ENCODE data around the gene CCDC157. TPM values are rescaled to one million over a fixed set of nuclear protein-coding genes. Genes with fewer than 3 reads are reported as not detected.

Gene CCDC157
- total and polyA plus RNA-seq, 9 of the 15 experiments (the other 6 are each of a cell fraction or from before 2014, with no cell fraction given), result 0.04 to 1.3 (median 0.68) TPM

GRCh38 chr22:30414525-30415047 lies 57.8 kb downstream of the CCDC157 start (continued):
- TF ChIP-seq CEBPZ (IDR thresholded peaks at IDR 0.05; ENCODE audit: borderline replicate concordance, low read depth, low read length) (no peak), MEF2A (IDR thresholded peaks at IDR 0.05; ENCODE audit: control insufficient read depth, low read depth, low read length) (no peak), MAZ (CRISPR knock-in tag; conservative IDR thresholded peaks at IDR 0.05 in 1 of 2, IDR thresholded peaks at IDR 0.05 in 1 of 2) (no peak)

- CTCF ChIA-PET (ENCODE audit: low intra/inter-chr PET ratio), result no interaction called here
- Histone ChIP-seq H3K9me3 (replicated peaks; ENCODE audit: control insufficient read depth, insufficient read depth, low read depth, low read length) (no peaks in the 10 kb centered on the region), H4K20me1 (replicated peaks; ENCODE audit: control insufficient read depth, insufficient read depth, low read length) (no peaks in the 10 kb centered on the region), H3K79me2 (ENCODE audit: control insufficient read depth, insufficient read depth, low read length) (peaks cover 17% of the 10 kb centered on the region), H2AFZ (ENCODE audit: low read depth, low read length) (no peak overlapping the region), H3K9ac (ENCODE audit: insufficient read depth in 1 of 2, low read depth in 2 of 2, low read length in 2 of 2) (no peak overlapping the region), H3K4me3 (no peak overlapping the region), H3K9me1 (ENCODE audit: control insufficient read depth, insufficient read depth, low read length) (peaks cover 2% of the 10 kb centered on the region), H3K27me3 (ENCODE audit: control insufficient read depth in 2 of 2, insufficient read depth in 2 of 2, low read length in 2 of 2) (no peaks in the 10 kb centered on the region), H3K27ac (ENCODE audit: extremely low read depth, low read depth, low read length) (no peak overlapping the region), H3K4me1 (replicated peaks in 1 of 2; ENCODE audit: control insufficient read depth in 2 of 2, insufficient read depth in 2 of 2, low read length in 2 of 2) (peaks cover 0 to 14% of the 10 kb centered on the region in 2 experiments; a peak in 4 of 5 replicates), H3K36me3 (ENCODE audit: control insufficient read depth, insufficient read depth, low read length) (peaks cover 32% of the 10 kb centered on the region), H3K4me2 (ENCODE audit: insufficient read depth, low read length) (no peak overlapping the region)
- BruUV-seq (replicated peaks), result no TSS peak
- intact Hi-C loops (cut with micrococcal nuclease), result no loop called here
- 61% methylated on average over 2 of the region's 2 CpGs for WGBS (ENCODE audit: insufficient coverage, low coverage, missing lambda C conversion rate)
- DNase-seq (ENCODE audit: extremely low read depth in 1 of 4, low spot score in 3 of 4) (no peak), FAIRE-seq (no peak), ATAC-seq (no peak)
- POLR2A ChIA-PET, result no interaction called here
- in situ Hi-C loops (cut with MboI), result no loop called here
- no peak for TF ChIP-seq FUS (optimal IDR thresholded peaks at IDR 0.05; ENCODE audit: low read depth, low read length)
- no peak for TF ChIP-seq ESRRB (CRISPR knock-in tag; IDR thresholded peaks at IDR 0.05; ENCODE audit: borderline replicate concordance)
- no peak for TF ChIP-seq RBM17 (IDR thresholded peaks at IDR 0.05; ENCODE audit: borderline replicate concordance, low read depth, low read length)
- TF ChIP-seq BRF1 (IDR thresholded peaks at IDR 0.05; ENCODE audit: borderline replicate concordance, extremely low read depth, insufficient read length), result no peak
- no peak for TF ChIP-seq ID3 (CRISPR knock-in tag; IDR thresholded peaks at IDR 0.05)
- no peak for TF ChIP-seq ID3 (tag; IDR thresholded peaks at IDR 0.05)
- no peak for TF ChIP-seq TGIF2 (CRISPR knock-in tag; IDR thresholded peaks at IDR 0.05)
- TF ChIP-seq RREB1 (CRISPR knock-in tag; IDR thresholded peaks at IDR 0.05), result no peak
Observed at GRCh38 chr22:30416403-30416802, 59.6 kb downstream of the CCDC157 start.
